NCI-H2029 treated with DMSO at 0.1 percent for 48 hours (cell line): ENCODE results near the gene DMPK.
A peak's percentile ranks its signal among the peaks of the same experiment; 100 is the strongest.

Source experiments
- DNase-seq: peaks from one replicate; lab custom pipeline; 2025; lab: John Stamatoyannopoulos, UW

DMPK gene

DNA sequence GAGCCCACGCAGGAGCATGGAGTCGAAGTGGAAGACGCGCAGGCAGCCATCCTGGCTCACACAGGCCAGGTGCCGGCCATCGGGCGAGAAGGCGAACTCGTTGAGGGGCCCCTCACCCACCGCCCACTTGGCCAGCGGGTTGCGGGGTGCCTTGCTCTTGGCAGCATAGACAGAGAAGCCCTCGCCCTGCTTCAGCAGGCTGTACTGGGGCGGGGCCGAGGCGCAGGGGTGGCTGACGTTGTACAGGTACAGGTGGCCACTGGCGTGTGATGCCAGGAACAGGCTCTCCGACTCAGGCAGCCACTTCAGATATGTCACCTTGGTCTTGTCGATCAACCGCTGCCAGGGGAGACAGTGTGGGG lies 4.2 kb upstream of the DMPK start:
- no peak for DNase-seq

DNA sequence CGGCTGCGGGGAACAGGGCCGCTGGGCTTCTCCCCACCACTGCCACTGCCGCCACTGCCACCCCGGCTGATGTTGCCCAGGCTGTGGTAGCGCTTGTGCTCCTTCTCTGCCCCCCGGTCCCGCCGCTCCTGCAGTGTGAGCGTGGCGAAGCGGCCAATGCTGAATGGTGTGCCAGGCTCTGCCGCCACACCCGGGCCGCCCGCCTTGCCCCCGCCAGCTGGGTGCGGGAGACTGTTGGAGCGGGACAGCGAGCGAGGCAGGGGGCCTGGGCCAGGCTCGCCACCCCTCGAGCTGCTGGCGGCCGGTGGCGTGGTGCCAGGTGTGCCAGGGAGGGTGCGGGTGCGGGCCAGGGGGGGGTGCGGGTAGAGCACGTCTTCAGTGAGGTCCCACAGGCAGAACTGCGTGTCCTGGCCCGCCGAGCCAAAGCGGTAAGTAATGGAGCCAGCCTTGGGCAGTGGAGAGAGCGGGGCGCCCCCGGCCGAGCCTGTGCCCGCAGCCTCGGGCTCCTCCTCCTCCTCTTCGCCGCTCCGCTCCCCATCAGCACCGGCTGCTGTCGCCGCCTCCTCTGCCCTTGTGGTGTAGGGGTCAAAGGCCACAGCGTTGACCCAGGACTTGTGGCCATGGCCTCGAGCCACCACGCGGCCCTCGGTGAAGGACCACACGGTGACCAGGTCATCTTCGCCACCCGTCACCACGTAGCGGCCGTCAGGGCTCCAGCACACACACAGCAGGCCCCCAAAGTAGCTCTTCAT lies 3.7 kb upstream of the DMPK start:
- no peak for DNase-seq

DNA sequence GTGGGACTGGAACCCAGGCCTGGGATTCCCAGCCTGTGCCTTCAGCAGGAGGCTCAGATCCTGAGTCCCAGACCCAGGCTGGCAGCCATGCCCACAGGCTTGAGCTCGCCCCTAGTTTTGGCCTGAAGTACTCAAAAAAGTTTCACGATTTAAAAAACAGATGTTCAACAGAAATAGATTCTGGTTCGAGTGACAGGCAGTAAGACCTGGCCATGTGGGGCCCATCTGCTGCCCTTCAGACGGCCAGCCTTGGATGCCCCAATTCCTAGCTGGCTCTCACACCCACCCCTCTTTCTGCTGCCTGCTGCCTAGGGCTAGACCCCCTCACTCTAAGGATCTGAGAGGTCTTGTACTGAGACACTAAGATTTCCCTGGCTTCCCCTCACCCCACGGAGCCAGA lies 2.8 kb upstream of the DMPK start:
- no peak for DNase-seq

DNA sequence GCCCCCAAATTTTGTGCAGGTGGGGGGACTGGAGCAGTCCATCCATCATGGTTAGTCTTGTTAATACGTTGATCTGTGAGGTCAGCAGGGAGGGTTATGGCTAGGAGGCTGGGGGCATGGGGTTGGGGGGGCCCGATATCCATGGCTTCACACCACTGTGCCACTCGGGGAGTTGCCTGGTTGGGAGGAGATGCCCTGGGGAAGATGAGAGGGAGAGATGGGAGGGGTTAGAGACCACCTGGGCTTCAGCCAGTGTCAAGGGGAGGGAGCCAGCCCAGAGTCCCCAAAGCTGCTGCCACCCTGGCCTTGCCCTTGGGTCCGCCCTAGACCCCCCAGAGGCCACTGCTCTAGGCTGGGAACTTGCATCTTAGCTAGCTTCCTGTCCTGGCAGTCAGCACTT lies 1.8 kb upstream of the DMPK start:
- no peak for DNase-seq

DNA sequence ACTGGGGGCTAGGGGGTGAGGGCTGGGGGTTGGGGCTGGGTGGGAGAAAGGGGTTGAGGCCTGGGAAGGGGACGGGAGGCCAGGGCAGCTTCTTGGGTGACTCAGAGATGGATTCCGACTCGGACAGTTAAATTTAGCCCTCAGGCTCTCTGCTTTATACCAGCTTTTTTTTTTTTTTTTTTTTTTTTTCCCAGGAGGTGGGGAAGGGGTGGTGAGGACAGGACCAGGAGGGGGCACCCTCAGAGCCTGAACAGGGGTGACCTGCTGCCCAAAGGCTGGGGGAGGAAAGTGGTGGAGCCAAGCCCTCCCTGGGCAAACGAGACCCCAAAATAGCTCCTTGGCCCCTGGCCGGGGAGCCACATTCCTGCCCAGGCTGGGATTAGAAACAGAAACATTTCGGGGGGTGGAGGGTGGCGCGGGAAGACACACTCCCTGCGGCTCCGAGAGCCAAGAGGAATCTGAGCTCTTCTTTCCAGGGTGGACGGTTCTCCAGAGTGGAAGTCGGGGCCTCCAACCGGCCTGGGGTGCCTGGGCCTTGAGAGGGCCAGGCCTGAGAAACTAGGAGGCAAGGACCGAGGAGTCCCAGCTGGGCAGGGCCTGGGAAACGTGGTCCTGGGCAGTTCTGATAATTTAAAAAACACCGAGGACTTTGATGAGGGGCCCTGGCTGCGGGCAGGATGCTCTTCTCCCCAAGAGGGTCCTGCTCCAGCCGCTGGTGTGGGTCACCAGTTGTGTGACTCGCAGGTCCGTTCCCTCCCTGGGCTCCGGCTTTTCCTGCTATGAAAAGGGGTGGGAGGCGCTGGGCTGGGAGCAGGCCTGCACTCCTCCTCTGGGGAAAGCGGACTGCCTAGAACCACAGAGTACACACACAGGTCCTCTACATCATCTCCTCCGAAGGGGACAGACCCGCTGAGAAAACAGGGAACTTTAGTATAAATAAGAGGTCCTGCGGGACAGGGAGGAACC lies 813 bp upstream of the DMPK start:
- no peak for DNase-seq

DNA sequence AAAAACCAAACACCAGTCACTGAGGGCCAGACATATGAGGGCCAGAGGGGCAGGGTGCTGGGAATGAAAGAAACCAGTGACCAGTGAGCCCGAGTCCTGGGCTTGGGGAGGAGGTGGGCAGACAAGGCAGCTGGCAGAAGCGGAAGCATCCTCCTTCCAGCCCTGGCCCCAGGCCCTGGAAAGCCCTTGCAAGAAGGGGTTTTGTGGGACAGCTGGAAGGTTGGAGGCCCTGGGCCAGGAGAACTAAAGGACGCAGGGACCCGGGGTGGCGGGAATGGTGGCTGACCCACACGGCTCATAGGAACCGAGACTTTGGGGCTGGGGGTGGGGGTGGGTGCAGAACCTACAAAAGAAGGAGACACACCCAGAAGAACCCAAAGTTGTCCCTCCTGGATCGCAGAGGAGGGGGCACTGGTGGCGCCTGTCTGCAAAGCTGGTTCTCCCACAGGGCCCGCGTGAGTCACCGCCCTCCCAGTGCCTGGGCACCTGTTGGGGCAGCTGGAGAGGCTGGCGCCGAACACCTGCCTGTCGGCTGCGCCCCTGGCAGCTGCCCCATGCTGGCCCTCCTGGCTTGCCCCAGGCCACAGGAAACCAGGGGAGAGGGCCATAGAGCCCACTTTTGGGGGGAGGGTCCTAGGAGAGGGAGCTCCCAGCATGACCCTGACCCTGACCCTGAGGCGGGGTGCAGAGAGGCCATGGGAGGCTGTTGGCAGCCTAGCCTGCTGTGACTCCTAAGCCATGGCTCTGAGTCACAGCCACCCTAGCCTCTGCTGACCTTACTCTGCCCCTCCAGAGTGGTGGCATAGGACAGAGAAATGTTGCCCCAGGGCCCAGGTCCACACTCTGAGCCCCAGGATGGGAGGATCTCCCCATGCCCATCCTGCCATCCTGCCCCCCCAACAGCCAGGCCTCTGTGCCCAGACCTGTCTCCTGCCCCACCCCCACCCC lies 802 bp downstream of the DMPK start:
- peak; percentile 32 for DNase-seq

DNA sequence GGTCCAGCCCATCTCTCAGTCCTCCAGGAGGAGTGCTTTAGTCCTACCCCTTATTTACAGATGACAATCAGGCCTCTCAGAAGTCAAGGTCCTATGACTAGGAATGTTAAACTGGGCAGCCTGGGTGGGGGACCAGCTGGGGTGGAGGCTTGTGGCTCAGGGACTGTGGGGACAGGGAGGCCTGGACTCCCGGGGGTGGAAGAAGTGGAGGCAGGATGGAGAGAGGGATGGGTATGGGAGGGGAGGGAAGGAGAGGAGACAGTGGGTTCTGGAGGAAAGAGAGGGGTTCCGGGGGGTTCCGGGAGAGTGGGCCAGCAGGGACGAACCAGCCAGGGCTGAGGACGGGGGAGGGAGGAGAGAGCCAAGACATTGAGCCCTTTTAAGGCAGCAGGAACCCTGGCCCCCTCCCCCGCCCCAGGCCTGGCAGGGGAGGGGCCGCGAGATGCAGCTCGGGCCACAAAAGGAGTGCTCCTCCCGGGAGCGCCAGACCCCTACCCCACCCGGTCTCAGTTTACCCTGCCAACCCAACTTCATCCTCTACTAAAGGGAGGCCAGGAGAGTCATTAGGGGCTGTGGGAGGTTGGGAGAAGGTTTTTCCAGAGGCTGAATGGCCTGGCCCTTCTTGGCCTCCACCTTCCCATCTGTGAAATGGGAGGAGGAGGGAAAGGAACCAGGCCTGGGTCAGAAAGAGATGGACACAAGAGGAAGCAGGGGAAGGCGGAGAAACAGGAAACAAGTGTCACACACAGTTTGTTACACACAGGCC lies 1.7 kb downstream of the DMPK start:
- peak; percentile 17 for DNase-seq

DNA sequence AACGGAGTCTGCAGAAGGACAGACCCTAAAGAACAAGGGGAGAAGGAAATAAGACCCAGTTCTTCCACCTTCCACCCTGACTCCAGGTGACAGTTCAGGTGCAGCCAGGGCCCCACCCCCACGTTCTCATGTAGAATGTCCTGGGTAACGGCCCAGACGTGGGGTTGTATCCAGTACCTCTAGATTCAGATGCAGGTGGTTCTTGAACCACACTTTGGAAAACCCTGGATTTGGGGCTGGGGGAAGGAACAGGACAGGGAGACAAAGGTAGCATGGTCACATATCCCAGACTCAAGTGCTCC lies 2.2 kb downstream of the DMPK start:
- no peak for DNase-seq

DNA sequence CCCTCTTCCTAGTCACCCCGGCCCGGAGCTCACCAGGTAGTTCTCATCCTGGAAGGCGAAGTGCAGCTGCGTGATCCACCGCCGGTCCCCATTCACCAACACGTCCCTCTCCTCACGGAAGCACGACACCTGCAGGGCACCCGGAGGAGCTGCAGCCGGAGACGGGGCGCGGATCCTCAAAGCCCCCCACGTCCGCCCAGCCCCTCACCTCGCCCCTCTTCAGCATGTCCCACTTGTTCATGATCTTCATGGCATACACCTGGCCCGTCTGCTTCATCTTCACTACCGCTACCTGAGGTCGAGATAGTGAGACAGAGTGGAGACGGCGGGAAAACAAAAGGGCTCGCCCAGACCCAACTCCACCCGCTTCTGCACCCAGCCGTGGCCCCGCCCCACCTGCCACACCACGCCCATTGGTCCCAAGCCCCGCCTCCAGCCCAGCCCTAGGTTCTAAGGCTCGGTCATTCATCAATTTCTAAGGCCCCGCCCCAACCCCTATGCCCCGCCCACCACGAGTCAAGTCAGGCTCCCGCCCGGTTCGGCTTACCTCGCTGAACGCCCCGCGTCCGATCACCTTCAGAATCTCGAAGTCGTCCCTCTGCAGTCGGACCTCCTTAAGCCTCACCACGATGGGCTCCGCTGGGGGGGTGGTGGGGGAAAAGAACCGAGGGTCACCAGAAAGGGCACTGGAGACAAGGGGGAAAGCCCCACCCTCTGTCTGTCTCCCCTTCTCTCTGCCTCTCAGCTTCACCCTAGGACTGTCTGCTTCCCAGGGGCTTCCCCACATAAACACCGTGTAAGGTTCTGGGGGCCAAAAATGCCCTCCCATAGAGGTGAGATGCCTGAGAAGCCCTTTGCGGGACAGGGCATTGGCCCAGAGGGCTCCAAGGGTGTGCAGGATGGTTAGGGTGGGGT lies 2.8 kb downstream of the DMPK start:
- peak; percentile 91 for DNase-seq

DNA sequence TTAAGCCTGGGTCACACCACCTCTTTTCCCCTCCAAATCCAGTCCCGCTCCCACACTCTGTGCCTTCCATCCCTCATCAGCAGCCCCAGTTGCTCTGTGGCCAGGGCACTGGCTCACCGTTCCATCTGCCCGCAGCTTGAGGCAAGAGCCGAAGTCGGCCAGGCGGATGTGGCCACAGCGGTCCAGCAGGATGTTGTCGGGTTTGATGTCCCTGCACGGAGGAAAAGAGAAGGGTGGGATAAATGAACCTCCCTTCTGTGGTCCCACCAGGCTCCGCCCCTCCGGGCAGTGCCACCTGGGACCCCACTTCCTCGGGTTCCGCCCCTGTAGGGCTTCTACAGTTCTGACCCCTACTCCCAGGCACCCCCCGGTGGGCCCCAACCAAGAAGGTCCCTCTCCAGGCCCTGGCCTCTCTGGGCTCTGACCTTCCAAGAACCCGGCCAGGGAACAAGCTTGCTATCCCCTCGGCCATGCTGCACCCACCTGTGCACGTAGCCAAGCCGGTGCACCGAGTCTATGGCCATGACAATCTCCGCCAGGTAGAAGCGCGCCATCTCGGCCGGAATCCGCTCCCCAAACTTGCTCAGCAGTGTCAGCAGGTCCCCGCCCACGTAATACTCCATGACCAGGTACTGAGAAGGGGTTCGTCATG lies 4.2 kb downstream of the DMPK start:
- no peak for DNase-seq

DNA sequence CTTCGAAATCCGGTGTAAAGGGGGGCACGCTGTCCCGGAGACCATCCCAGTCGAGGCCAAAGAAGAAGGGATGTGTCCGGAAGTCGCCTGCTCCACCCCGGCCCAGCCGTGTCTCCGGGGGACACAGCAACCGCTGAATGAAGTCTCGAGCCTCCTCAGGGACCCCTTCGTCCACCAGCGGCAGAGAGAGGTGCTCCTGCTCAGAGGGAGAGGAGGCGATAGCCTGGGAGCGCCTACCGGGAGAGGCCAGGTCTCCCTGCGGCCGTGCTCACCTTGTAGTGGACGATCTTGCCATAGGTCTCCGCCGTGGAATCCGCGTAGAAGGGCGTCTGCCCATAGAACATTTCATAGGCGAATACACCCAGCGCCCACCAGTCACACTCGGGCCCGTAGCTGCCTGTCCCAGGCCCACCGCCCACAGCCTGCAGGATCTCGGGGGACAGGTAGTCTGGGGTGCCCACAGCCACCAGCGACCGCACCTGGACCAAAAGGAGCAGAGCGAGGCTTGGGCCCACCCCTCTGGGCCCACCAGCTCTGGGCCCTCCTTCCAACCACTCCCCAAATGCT lies 4.8 kb downstream of the DMPK start:
- DNase-seq: no peak

DNA sequence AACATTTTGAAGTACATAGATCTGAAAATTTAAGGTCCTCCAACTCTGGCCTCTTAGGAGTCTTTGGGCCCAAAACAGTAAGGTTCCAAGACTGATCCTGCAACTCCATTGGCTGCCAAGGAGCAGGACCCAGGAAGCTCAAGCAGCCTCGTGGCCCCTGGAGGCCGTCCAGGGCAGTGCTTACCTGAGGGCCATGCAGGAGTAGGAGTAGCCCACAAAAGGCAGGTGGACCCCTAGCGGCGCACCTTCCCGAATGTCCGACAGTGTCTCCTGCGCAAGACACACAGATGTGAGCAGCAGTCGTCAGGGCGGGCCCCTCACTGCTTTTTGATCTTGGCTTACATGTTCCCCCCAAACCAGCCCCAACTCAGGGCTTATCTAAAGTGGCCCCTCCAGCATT lies 7.5 kb downstream of the DMPK start:
- no peak for DNase-seq

DNA sequence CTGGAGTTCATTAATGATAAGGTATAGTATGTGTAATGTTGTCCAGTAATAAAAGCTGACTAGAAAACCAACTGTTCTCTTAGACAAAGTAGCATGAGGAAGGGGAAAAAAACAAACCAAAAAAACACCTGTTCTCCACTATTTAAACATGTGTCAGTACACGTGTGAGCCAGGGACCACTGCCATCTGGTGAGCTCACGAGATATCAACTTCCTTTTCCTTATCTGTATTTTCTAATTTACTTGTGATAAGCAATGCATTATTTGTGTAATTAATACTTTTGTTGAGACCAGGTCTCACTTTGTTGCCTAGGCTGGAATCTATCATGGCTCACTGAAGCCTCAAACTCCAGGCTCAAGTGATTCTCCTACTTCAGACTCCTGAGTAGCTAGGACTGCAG lies 8.9 kb downstream of the DMPK start:
- no peak for DNase-seq

DNA sequence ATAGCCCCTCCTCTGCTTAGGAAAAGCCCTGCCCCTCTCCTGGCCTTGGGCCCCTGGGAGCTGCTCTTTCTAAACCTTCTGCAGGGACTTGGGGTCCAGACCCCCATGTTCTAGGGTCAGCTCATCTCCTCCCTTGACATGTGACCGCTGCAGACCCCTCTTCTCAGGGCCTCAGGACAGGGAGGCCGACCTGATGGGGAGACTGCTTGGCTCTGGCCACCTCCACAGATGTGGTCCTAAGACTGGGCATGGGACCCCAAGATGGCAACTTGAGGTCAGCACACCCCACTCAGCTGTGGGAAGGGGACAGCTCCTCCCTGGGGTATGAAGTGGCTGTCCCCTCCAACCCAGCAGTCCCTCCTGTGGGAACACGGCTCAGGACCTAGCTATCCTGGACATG lies 9.4 kb downstream of the DMPK start:
- no peak for DNase-seq

DNA sequence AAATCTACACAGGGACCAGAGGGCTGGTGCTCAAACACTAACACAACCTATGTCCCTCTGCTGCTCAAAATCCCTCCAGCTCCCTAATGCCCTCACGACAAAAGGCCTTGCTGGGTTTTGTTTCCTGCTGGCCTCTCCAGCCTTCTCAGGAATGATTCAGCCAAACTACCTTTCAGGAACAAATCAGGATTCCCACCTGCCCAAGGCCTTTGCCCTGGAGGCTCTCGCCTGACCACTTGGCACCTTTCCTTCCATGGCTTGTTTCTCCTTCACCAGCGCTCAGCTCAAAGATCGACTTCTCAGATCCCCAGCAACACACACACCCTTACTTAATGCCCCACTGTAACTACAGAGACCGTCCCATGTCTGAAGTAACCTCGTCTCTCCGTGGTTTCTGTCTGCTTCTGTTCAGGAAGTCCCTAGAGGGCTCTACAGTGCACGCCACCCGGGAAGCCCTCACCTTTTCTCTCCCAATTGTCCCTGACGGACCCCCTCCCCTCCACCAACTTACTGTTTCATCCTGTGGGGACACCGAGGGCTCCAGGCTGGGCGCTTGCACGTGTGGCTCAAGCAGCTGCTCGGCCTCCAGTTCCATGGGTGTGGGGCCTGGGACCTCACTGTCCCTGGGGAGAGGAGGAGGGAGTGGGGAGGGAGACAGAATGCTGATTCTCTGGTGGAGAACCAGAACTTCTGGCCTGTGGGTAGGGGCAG lies 10.0 kb downstream of the DMPK start:
- DNase-seq: no peak

DNA sequence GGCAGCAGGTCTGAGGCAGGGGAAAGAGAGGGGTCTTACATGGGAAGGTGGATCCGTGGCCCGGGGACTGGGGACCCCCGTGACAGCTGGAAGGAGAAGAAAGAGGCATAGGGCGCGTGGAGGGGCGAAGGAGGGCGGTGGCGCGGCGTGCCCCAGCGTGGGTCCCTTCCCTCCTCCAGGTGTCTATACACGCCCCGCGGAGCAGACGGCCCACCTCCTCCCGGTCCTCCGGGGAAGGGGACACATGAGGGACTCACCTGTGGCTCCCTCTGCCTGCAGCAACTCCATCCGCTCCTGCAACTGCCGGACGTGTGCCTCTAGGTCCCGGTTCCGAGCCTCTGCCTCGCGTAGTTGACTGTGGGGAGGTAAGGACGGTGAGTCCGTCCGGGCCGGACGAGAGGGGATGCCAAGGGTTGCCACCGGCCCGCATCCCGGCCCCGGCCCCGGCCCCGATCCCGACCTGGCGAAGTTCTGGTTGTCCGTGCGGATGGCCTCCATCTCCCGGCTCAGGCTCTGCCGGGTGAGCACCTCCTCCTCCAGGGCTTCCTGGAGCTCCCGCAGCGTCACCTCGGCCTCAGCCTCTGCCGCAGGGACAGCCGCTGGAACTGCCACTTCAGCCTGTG lies 10.9 kb downstream of the DMPK start:
- DNase-seq: no peak

DNA sequence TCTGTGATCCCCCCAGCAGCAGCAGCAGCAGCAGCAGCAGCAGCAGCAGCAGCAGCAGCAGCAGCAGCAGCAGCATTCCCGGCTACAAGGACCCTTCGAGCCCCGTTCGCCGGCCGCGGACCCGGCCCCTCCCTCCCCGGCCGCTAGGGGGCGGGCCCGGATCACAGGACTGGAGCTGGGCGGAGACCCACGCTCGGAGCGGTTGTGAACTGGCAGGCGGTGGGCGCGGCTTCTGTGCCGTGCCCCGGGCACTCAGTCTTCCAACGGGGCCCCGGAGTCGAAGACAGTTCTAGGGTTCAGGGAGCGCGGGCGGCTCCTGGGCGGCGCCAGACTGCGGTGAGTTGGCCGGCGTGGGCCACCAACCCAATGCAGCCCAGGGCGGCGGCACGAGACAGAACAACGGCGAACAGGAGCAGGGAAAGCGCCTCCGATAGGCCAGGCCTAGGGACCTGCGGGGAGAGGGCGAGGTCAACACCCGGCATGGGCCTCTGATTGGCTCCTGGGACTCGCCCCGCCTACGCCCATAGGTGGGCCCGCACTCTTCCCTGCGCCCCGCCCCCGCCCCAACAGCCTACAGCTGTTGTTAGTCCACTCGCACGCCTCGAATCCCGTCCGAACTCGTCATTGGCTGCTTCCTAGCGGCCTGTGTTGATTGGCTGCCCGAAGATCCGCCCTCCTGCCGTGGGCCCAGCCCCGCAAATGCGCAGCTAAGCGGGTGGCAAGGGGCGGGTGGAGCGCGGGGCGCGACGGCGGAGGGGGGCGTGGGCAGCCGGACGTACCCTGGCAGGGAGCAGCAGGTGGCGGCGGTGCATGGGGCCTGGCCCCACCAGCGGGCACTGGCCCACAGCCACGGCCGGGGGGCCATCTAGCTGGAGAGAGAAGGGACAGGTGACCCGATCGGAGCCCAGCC lies 11.8 kb downstream of the DMPK start:
- DNase-seq: peak; percentile 95

DNA sequence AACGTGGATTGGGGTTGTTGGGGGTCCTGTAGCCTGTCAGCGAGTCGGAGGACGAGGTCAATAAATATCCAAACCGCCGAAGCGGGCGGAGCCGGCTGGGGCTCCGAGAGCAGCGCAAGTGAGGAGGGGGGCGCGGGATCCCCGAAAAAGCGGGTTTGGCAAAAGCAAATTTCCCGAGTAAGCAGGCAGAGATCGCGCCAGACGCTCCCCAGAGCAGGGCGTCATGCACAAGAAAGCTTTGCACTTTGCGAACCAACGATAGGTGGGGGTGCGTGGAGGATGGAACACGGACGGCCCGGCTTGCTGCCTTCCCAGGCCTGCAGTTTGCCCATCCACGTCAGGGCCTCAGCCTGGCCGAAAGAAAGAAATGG lies 12.5 kb downstream of the DMPK start:
- DNase-seq: no peak
